GM12872 (cell line): ENCODE measurements around the gene TRIM22.

ENCODE experiments used
- CTCF ChIP-seq: IDR thresholded peaks from 3 replicates; pipeline ENCODE4 v1.5.1; 2011; ENCODE audit warnings: low read depth, mild to moderate bottlenecking, low read length, moderate library complexity; ENCODE audit not compliant: insufficient read depth

Gene TRIM22

DNA sequence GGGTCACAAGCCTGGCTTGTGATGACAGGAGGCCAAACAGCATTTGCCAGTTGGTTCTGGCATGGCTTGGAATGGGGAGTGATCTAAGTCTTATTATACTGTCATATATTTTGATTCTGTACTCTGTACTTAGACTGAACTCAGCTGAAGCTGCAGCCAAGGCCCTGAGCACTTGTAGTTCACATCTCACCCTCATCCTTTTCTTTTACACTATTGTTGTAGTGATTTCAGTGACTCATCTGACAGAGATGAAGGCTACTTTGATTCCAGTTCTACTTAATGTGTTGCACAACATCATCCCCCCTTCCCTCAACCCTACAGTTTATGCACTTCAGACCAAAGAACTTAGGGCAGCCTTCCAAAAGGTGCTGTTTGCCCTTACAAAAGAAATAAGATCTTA is 47.5 kb downstream of the TRIM22 start:
- no peak for TF ChIP-seq CTCF

GRCh38 chr11:5737670-5738392 is 48.2 kb downstream of the TRIM22 start:
- no peak for TF ChIP-seq CTCF

DNA sequence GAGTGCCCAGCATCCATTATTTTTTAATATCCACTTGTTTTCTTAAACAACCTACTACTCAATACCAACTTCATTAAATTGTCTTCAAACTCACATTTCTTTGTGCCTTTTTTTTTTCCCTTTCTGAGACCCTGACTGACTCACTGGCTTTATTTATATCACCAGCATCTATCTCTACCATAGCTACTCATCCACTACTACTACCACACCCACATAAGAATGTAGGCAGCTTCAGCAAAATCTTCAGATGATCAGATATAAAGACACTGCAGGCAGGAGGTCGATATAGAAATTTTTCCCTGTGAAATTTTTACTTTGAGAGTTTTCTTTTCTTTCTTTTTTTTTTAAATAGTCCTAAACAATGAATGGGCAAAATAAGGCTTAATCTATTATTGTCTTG is 48.8 kb downstream of the TRIM22 start:
- no peak for TF ChIP-seq CTCF

- no peak for TF ChIP-seq CTCF
These were observed 57.0 kb downstream of the TRIM22 start for GRCh38 chr11:5746614-5747013.

DNA sequence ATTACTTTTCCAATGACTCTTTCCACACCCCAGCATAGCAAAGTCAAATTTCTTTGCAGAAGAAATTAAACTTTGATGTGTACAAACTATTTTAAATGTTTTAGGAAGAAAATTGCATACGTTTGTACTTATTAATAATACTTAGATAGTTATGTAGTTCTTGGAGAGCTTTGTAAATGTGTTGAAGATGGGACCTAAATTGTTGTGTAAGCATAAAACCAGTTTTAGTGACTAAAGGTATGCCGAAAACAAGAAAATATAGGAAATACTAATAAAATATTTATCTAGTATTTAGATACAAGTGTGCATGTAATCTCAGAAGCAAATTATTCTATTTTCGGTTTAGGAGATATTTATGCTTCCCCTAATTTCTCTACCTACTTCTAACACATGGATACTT is 60.2 kb downstream of the TRIM22 start:
- TF ChIP-seq CTCF, result no peak

GRCh38 chr11:5753943-5754342 is 64.4 kb downstream of the TRIM22 start, which contains the start of gene OR52N4:
TSS of gene OR52N4 (plus strand) at chr11:5754243. CDS start at chr11:5754741, 498 bp downstream.
- TF ChIP-seq CTCF, result no peak
